Tibial artery (tissue), 4 donors: Measurements from ENCODE around the gene IL21R.

Source experiments
- DNase-seq, 2 donors: peaks; one replicate each; pipeline ENCODE4 v3.0.0-alpha.2; 2019
- H3K27ac ChIP-seq, 2 donors: fragments of 200-600 bp; sonication (generic) in 1 of 2; 1 replicate in 1 of 2; 2 replicates in 1 of 2; pipeline ENCODE4 v1.5.1; 2018 to 2019; ENCODE audit warnings: mild to moderate bottlenecking in 1 of 2
- H3K27me3 ChIP-seq, 2 donors: fragments of 200-600 bp; sonication (generic) in 1 of 2; one replicate each; pipeline versions ENCODE4 v1.5.1 to v1.6.0; 2016 to 2019
- H3K36me3 ChIP-seq, 3 donors: fragments of 200-600 bp; sonication (generic) in 2 of 3; one replicate each; pipeline ENCODE4 v1.5.1; 2016 to 2019; ENCODE audit warnings: mild to moderate bottlenecking in 2 of 3
- H3K4me1 ChIP-seq, 4 donors: fragments of 200-600 bp; sonication (generic) in 2 of 4; 1 replicate in 3 of 4; 2 replicates in 1 of 4; pipeline ENCODE4 v1.5.1; 2016 to 2019
- H3K4me3 ChIP-seq, 2 donors: fragments of 200-600 bp; sonication (generic) in 1 of 2; 1 replicate in 1 of 2; 2 replicates in 1 of 2; pipeline ENCODE4 v1.5.1; 2018 to 2019; ENCODE audit warnings: mild to moderate bottlenecking in 2 of 2
- H3K9me3 ChIP-seq, 3 donors: fragments of 200-600 bp; sonication (generic) in 1 of 3; one replicate each; pipeline ENCODE4 v1.5.1; 2016 to 2019
- CTCF ChIP-seq, 2 experiments: fragments of 200-600 bp in 1 of 2; fragments of 450-650 bp in 1 of 2; IDR thresholded peaks; one replicate each; pipeline ENCODE4 v1.5.1; 2017 to 2019; ENCODE audit warnings: antibody characterized with exemption in 2 of 2, mild to moderate bottlenecking in 1 of 2, moderate library complexity in 1 of 2
- intact Hi-C: fragments of 100-400 bp; cut with DNase I; formaldehyde crosslinking; loops from one replicate; pipeline ENCODE4 v1.15.0; 2023; ENCODE audit warnings: low total_unique reads

IL21R gene

GRCh38 chr16:27398894-27399853 lies 2.8 kb upstream of the IL21R start:
- peaks cover 0 to 18% (median 6%) of the 10 kb centered on the region in 4 donors for H3K4me1 ChIP-seq
- H3K36me3 ChIP-seq, result no peaks in the 10 kb centered on the region
- no peak overlapping the region for H3K27ac ChIP-seq
- H3K4me3 ChIP-seq, result no peak overlapping the region
- H3K9me3 ChIP-seq, result peaks cover 2 to 6% (median 4%) of the 10 kb centered on the region in 3 donors
- DNase-seq, result no peak
- no peak for TF ChIP-seq CTCF (IDR thresholded peaks at IDR 0.05)
- H3K27me3 ChIP-seq, result peaks cover 0 to 22% of the 10 kb centered on the region in 2 donors
- intact Hi-C loops, result no loop called here

DNA sequence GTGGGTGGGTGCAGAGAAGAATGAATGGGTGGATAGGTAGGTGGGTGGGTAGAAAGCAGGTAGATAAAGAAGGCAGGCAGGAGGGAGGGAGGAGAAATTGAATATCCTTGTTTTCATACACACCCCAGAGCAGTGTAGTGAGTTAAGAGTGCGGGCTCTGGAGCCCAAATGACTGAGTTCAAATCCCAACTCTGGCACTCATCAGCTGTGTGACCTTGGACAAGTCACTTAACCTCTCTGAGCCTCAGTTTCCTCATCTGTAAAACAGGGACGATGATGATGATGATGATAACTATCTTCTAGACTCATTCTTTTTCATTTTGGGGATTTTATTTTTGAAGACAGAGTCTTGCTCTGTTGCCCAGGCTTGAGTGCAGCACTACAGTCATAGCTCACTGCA lies 2.0 kb upstream of the IL21R start:
- Histone ChIP-seq H3K36me3 (no peaks in the 10 kb centered on the region), H3K9me3 (peaks cover 2 to 6% (median 4%) of the 10 kb centered on the region in 3 donors), H3K27ac (no peak overlapping the region), H3K27me3 (peaks cover 0 to 28% of the 10 kb centered on the region in 2 donors), H3K4me3 (no peak overlapping the region), H3K4me1 (peaks cover 0 to 18% (median 6%) of the 10 kb centered on the region in 4 donors)
- intact Hi-C loops, result no loop called here
- TF ChIP-seq CTCF (IDR thresholded peaks at IDR 0.05), result no peak
- no peak for DNase-seq

DNA sequence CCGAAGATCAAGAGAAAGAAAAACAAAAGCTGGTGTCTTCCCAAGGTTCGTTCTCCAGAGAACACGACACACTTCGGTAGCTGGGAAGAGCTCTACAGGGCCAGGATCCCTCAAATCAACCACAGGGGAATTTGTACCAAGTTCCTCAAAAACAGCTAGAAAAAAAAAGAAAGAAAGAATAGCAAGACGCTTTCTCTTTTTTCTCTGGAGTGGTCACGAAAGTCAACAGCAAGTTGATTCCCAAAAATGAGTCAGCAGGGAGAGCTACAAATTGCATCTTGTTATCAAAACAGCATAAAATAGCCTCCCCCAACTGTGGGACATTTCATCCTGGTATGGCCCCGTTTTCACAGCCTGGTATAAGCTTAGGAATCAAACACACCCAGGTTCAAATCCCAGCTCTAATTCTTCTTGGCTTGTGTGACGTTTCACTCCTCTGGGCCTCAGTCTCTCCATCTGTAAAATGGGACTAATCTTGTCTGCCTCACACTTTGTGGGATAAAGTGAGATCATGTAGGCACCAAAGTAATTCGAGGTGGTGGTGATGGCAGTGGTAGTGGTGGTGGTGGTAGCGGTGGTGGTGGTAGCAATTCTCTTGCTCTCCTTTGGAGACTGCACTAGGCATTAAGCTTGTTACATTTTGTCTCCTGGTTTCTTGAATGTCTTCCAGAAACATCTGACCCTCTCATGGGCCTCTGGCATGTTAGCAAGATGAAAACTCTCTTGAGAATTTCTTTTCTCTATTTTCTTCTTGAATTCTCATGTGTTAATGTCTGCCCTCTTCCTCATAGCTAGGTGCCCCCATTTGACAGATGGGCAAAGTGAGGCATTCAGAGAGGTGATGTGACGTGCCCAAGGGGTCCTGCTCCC lies 988 bp upstream of the IL21R start:
- no peak for DNase-seq
- H3K36me3 ChIP-seq, result no peaks in the 10 kb centered on the region
- TF ChIP-seq CTCF (IDR thresholded peaks at IDR 0.05), result no peak
- H3K27me3 ChIP-seq, result peaks cover 0 to 34% of the 10 kb centered on the region in 2 donors
- peaks cover 0 to 6% (median 0%) of the 10 kb centered on the region in 3 donors for H3K9me3 ChIP-seq
- H3K4me1 ChIP-seq, result peaks cover 0 to 18% (median 6%) of the 10 kb centered on the region in 4 donors
- no peak overlapping the region for H3K27ac ChIP-seq
- H3K4me3 ChIP-seq, result no peak overlapping the region
- intact Hi-C loops, result no loop called here

DNA sequence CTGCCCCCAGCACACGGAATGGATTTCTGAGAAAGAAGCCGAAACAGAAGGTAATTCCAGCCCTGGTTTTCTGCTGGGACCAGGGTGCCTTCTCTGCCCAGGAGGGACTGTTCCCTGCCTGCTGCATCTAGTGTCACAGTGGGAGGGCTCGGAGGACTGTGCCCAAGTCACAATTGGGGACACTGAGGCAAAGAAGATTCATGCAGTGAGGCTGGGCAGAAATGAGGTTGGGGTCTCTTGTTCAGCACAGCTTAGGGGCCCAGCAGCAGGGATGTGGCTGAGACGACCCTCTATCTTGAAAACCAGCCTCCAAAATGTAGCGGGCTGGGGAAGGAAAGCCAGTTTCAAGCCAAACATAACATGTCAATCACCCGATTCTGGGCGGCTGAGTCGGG lies 592 bp downstream of the IL21R start:
- Histone ChIP-seq H3K4me1 (peaks cover 0 to 18% (median 6%) of the 10 kb centered on the region in 4 donors), H3K27ac (no peak overlapping the region), H3K9me3 (no peaks in the 10 kb centered on the region), H3K36me3 (no peaks in the 10 kb centered on the region), H3K27me3 (peaks cover 0 to 39% of the 10 kb centered on the region in 2 donors), H3K4me3 (no peak overlapping the region)
- TF ChIP-seq CTCF (IDR thresholded peaks at IDR 0.05), result no peak
- no peak for DNase-seq
- intact Hi-C loops, result no loop called here

GRCh38 chr16:27402964-27403600 lies 1.1 kb downstream of the IL21R start:
- H3K4me3 ChIP-seq, result no peak overlapping the region
- TF ChIP-seq CTCF (IDR thresholded peaks at IDR 0.05), result no peak
- no peaks in the 10 kb centered on the region for H3K36me3 ChIP-seq
- H3K9me3 ChIP-seq, result no peaks in the 10 kb centered on the region
- DNase-seq, result no peak
- no peak overlapping the region for H3K27ac ChIP-seq
- intact Hi-C loops, result no loop called here
- H3K4me1 ChIP-seq, result peaks cover 0 to 18% (median 6%) of the 10 kb centered on the region in 4 donors
- H3K27me3 ChIP-seq, result peaks cover 0 to 39% of the 10 kb centered on the region in 2 donors
